SH-SY5Y (cell line): ENCODE results near the gene RHOB.

ENCODE experiments used
- GATA2 ChIP-seq: IDR thresholded peaks from 2 replicates; pipeline ENCODE4 v1.6.1; 2011; ENCODE audit warnings: mild to moderate bottlenecking, low read depth, low read length
- GATA3 ChIP-seq: IDR thresholded peaks from 2 replicates; pipeline ENCODE4 v1.6.1; 2011; ENCODE audit warnings: low read depth, mild to moderate bottlenecking, low read length, moderate library complexity

- TF ChIP-seq GATA2 (no peak), GATA3 (no peak)
Observed at GRCh38 chr2:20430461-20431300, 16.2 kb upstream of the RHOB start.
